Measurements from ENCODE around the gene YAF2.

The YAF2 gene

DNA sequence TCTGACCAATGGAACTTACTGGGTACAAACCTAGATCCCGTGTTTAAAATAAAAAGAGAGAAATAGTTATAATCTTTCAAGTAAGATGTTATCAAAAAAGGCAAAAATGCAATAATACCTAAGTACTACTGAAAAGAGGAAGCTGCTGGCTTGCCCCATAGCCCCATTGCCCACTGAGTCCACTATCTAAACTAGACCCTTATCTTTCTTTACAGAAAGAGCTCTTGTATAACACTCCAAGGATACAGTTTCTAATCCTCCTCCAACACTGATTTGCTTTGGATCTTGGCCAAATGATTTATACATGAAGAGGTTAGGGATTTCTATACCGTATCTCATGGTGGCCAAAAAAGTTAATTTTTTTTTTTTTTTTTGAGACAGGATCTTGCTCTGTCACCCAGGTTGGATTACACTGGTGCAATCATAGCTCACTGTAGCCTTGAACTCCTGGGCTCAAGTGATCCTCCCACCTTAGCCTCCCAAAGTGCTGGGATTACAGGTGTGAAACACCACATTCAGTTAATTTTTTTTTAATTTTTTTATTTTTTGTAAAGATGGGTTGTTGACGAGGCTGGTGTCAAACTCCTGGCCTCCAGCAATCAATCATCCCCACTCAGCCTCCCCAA, 96.0 kb downstream of the YAF2 start:
- DNase-seq, result no peak

DNA sequence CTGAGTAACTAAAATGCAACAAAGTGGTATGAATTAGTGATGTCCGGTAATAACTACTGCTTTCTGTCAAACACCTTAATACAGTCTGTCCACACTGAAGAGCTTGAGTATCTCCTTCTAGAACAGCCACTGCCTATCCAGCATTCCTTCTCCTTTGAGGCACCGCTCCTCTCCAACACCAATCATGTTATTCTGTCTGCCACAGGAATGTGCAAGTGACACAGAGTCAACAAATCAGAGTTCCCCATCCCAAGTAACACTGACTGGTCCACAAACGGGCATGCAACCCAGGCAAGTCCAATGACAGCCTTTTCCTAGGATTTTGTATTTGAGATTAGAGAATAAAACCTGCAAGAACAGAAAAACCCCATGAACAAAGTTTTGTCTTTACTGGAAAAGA, 97.1 kb downstream of the YAF2 start:
- no peak for DNase-seq

DNA sequence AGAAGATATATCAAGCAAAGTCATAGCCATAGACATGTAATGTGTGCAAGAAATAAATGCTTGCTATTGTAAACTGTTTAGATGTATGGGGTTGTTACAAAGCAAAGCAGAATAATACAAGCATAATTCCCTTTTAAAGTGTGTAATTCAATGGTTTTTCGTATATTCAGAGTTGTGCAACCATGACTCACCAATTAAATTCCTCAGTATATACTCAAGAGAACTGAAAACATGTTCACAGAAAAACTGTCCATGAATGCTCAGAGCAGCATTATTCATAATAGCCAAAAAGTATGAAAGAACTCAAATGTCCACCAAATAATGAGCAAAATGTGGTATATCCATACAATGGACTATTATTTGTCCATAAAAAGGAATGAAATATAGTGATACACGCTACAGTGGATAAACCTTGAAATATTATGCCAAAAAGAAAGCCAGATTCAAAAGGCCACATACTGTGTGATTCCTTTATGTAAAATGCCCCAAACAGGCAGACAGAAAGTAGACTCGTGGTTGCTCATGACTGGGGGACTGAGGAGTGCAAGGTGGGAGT, 102.7 kb downstream of the YAF2 start:
- no peak for DNase-seq

DNA sequence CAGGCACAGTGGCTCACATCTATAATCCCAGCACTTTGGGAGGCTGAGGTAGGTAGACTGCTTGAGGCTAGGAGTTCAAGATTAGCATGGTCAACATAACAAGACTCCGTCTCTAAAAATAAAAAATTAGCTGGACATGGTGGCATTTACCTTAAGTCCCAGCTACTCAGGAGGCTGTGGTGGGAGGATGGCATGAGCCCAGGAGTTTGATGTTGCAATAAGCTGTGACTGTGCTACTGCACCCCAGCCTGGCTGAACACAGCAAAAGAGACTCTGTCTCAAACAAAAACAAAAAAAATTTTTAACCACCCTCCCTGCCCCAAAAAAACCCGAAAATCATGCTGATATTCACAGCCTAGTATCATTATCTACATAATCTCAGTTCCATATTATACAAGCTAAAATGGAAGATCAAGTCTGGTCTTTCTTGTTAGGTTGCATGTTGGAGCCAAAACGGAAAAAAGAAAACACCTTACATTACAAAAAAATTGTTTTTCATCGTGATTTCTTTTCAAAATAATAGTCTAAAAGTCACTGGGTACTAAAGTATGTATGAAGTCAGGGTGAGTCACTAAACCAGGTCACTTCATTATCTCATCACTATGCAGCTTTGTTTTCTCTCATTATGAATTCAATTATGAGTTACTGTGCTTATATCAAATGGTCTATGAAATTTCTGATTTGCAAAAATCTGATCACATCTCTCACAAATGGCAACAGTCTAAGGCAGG, 107.2 kb downstream of the YAF2 start:
- no peak for DNase-seq

DNA sequence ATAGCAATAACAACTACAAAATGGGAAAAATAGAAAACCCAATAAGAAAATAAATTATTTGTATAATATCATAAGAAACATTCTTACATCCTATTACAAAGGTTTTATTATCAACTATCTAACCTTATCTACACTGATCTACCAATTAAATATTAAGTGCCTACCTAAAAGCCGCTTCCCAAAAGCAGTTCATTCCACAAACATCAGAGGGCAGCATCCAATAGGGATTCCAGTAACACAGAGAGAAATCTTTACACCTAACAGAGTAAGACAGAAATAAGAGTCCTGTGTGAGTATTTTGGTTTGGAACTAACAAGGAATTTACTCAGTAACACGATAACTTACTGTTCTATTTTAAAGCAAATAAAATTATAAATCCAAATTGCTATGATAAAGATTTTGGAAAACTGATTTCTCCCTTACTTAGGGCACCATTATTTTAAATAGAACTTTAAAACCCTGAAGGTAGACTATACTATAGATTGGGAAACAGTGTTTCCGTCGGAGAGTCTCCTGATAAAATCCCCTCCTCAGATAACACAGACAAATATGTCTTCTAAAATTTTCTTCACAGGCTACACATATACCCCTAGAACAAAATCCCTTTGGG, 108.3 kb downstream of the YAF2 start:
- DNase-seq, result peak; percentile 40

DNA sequence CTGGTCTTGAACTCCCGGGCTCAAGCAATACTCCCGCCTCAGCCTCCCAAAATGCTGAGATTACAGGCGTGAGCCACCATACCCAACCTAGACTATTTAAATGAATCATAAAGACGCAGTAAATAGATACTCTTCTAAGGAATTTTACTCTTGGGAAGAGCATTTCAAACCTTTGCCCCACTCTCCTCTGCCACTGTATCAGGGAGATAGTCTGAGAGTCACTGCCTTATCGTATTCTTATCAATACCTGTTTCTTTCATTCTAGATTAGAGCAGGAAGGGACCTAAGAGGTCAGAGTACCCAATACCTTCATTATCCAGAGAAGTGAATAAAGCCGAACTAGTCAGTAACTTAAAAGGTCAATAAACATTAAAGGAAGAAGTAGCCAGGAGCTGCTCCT, 109.2 kb downstream of the YAF2 start:
- DNase-seq, result no peak

DNA sequence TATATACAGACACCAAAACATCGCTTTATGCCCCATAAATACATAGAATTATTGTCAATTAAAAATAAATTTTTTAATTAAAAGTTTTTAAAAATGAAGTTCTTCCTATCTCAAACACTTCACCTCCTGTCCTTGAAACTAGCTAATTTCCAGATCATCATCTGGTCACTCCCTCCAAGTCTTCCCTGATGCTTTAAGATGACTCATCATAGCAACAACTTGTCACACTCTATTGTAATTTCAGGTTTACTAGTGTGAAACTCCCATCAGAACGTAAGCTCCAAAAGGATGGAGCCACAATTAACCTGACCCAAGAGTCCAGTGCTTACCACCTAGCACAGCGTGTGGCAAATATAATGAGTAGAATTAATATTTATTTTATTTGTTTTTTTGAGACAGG, 109.7 kb downstream of the YAF2 start:
- DNase-seq, result no peak

DNA sequence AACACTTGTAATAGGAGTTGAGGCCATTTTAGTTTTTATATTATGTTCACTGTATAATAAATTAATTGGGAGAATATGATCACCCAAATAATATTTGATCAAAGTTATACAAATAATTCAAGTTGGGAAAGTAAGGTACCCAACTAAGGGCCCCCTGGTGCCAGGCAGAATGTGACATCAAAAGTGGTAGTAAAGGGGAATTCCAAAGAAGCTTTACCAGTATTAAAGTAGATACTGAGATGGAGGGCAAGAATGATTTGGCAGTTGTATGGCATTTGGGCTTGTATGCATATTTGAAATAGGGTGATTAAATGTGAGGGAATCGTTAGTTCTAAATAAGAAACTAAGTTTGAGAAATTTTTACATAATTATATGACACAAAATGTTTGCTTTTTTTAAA, 111.1 kb downstream of the YAF2 start:
- no peak for DNase-seq

DNA sequence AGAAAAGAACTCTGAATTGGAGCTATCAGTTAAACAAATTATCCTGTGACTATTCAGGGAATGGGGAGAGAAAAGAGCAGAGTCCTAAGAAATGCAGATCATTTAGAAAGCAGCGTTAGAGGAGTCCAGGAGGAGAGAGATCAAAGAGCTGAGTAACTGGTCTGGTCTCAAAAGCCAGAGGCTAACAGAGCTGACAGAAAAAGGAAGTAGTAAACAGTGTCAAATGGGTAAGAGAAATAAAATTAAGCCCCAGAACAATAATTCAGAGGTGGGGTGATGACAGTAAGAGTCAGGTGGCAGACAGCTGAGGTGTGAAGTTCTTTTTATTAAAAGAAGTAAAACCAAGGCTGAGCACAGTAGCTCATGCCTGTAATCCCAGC, 112.7 kb downstream of the YAF2 start:
- DNase-seq, result no peak

DNA sequence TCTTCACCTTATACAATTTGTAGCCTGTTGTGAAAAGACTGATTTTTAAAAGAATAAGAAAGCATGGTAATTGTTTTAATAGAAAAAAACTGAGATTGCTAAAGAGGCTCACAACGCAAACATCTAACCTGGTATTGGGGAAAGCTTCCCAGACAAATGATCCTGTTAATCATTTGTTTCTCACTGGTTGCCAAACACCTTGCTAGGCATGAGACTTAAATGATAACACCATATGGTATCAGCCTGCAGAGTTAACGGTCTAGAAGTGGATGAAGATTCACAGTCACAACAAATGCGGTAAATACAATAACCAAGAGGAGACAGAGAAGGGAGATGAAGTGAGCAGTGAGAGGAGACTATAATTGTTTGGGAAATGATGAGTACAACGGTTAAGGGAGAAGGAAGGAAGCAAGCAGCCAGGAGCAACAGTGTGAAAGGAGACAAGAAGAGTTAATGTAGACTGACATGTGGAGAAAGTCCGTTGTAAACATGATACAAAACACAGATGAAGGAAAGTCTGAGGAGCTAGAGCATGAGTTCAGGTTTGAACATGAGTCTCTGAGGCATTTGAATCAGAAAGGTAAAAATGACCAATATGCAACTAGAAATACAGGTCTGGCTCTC, 113.2 kb downstream of the YAF2 start:
- DNase-seq, result no peak

DNA sequence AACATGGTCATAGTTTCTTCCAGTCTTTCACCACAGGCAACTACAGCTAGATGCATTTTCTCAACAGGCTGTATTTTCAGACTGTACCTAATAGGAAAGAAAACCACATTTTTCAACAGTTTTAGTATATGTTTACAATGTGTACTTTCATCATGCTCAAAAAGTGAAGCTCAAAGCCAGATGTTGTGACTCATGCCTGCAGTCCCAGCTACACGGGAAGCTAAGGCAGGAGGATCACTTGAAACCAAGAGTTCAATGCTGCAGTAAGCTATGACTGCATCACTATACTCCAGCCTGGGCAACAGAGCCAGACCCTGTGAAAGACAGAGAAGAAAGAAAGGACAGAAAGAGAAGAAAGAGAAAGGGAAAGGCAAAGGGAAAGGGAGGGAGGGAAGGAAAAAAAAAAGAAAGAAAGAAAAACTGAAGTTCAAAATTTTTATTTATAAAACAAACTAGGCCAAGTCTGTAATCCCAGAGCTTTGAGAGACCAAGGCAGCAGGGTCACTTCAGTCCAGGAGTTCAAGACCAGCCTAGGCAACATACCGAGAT, 118.9 kb downstream of the YAF2 start:
- no peak for DNase-seq

DNA sequence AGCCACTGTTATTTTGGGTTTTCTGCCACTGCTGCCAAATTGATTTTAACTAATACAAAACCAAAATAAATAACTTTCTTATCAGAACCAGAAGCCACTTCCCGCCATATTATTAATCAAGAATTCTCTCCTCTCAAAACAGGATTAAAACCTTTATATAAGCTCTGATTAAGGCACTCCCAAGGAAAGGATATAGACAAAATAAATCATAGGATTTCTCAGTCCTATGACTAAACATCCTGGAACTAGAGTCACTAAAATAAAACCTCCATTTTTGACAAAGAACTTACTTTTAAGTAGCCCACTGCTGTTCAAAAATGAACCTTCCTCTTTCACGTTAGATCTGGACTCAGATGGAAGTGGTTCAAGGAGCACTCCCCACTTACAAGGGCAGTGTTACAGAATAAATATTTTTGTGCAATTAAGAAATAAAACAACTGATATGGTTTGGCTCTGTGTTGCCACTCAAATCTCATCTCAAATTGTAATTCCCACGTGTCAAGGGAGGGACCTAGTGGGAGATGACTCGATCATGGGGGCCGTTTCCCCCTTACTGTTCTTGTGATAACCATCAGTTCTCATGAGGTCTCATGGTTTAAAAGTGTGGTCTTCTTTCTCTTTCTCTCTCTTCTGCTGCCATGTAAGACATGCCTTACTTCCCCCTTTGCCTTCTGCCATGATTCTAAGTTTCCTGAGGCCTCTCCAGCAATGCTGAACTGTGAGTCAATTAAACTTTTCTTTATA, 119.7 kb downstream of the YAF2 start:
- no peak for DNase-seq

DNA sequence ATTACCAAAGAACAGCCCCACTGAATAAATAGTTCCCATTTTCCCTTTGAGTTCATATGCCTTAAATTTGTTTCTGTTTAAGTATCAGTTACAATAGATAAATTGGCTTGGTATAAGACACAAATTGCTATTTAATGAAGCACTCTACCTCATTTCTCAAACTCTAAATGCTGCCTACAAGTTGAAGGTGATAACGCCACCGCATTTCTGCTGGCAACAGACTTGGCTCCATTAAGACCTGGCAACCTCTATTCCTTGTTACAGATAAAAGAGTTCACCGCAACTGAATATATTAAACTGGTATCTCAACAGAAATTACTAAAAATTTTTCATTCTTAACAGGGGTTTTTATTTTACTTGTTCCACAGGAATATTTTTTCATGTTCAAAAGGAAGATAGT, 129.0 kb downstream of the YAF2 start:
- DNase-seq, result no peak
